ENCODE measurements around the gene ACIN1. TPM values are rescaled to one million over a fixed set of nuclear protein-coding genes. Genes with fewer than 3 reads are reported as not detected.

The ACIN1 gene
- total and polyA plus RNA-seq, 2 of the 8 experiments (the other 6 are each of a cell fraction or from before 2014, with no cell fraction given): 132 to 233 TPM

DNA sequence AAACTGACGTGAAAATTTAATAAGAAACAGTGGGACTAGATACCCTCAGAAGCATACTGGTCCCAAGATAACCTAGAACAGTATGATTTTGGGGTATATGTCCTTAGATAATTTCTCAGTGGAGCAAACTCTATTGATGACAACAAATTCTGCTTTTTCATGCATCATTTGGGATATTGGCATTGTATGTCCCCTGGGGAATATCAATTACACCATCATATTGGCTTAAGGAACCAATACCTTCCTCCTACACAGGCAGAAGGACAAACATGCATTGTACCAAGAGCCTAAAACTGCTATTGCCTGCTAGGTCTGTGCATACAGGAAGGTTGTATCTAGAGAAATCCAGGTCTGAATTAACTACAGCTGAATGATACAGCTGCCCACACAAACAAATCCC lies 20.0 kb downstream of the ACIN1 start (continued):
- TF ChIP-seq EP300 (IDR thresholded peaks at IDR 0.05; ENCODE audit: borderline replicate concordance in 1 of 2, low read depth in 2 of 2, low read length in 2 of 2) (no peak), YY1 (IDR thresholded peaks at IDR 0.05; ENCODE audit: low read depth, low read length) (no peak), POLR2AphosphoS5 (IDR thresholded peaks at IDR 0.05; ENCODE audit: low read depth, low read length) (no peak), CBX8 (IDR thresholded peaks at IDR 0.05; ENCODE audit: borderline replicate concordance, low read depth, low read length) (no peak), BACH1 (IDR thresholded peaks at IDR 0.05; ENCODE audit: low read length) (no peak), KDM1A (IDR thresholded peaks at IDR 0.05; ENCODE audit: borderline replicate concordance, low read length) (no peak), SP4 (IDR thresholded peaks at IDR 0.05; ENCODE audit: low read length) (no peak), JUN (IDR thresholded peaks at IDR 0.05; ENCODE audit: low read depth, low read length) (no peak)
